Right lobe of liver (tissue), 6 donors: Measurements from ENCODE around the gene CFAP99. TPM values are rescaled to one million over a fixed set of nuclear protein-coding genes. Genes with fewer than 3 reads are reported as not detected.

Experiments used
- ATAC-seq, 4 donors: fragments of 200-7000 bp; cut with Tn5 transposase; one replicate each; pipeline ENCODE4 v1.9.1; 2020; ENCODE audit warnings: mild to moderate bottlenecking in 4 of 4, moderate library complexity in 4 of 4
- DNase-seq, 3 donors: peaks; one replicate each; pipeline ENCODE4 v3.0.0-alpha.2; 2020
- H3K27ac ChIP-seq, 3 donors: fragments of 200-600 bp; one replicate each; pipeline ENCODE4 v1.8.0; 2022
- H3K27me3 ChIP-seq, 2 donors: fragments of 200-600 bp; one replicate each; pipeline ENCODE4 v1.8.0; 2022
- H3K36me3 ChIP-seq, 4 donors: fragments of 200-600 bp; sonication (generic) in 1 of 4; one replicate each; pipeline versions ENCODE4 v1.5.1 to v1.8.0; 2017 to 2022; ENCODE audit warnings: control low read depth in 1 of 4
- H3K4me1 ChIP-seq, 4 donors: fragments of 200-600 bp; sonication (generic) in 1 of 4; one replicate each; pipeline versions ENCODE4 v1.5.1 to v1.8.0; 2017 to 2022; ENCODE audit warnings: control low read depth in 1 of 4
- H3K4me3 ChIP-seq, 3 donors: fragments of 200-600 bp; one replicate each; pipeline ENCODE4 v1.8.0; 2022
- H3K9me3 ChIP-seq, 4 donors: fragments of 200-600 bp; sonication (generic) in 1 of 4; one replicate each; pipeline versions ENCODE4 v1.5.1 to v1.8.0; 2017 to 2022; ENCODE audit warnings: control low read depth in 1 of 4
- CTCF ChIP-seq, 4 donors: fragments of 200-600 bp in 3 of 4; fragments of 450-650 bp in 1 of 4; IDR thresholded peaks; one replicate each; pipeline versions ENCODE4 v1.5.1 to v1.8.0; 2016 to 2022; ENCODE audit warnings: antibody characterized with exemption in 4 of 4, mild to moderate bottlenecking in 2 of 4
- POLR2A ChIP-seq: fragments of 450-650 bp; IDR thresholded peaks from one replicate; pipeline ENCODE4 v1.6.1; 2017; ENCODE audit warnings: antibody characterized with exemption, mild to moderate bottlenecking
- WGBS: methylation state at CpG from one replicate; pipeline ENCODE4 v1.1.6; 2018; ENCODE audit warnings: low coverage, low lambda C conversion rate; ENCODE audit not compliant: insufficient coverage; ENCODE audit errors: missing lambda C conversion rate; 5-methylcytosine and 5-hydroxymethylcytosine counted together
- intact Hi-C, 2 donors: fragments of 100-400 bp; cut with DNase I; formaldehyde crosslinking; loops; one replicate each; pipeline versions ENCODE4 v1.11.2 to v1.14.1; 2022
- total RNA-seq, 6 experiments: library from RNA; depleted of rRNA in 2 of 6; stranded (reverse); fragments of >200 nt in 2 of 6; fragmentation: NEBNext Ultra II Directional in 3 of 6; extraction: Animal tissue kit (Norgen Biotek cat#: 25700) in 3 of 6; gene quantifications; one replicate each; pipeline versions ENCODE4 v1.1.0 to v1.2.4, GENCODE V29; 2016 to 2023
- donor health status: DM: no; HTN: yes; CAD: no.
- donor health status: DM: no; HTN: no; CAD: no.
- donor health status: DM: no; HTN: no; CAD: no.
- donor health status: DM: no; HTN: yes; CAD: no.
- donor health status: DM: no; HTN: yes; CAD: no.

The CFAP99 gene
- total RNA-seq, 6 experiments from 2014 or later: 0.25 to 0.86 (median 0.29) TPM; not detected in 1

GRCh38 chr4:2395038-2395437, 23.7 kb upstream of the CFAP99 start:
- H3K27me3 ChIP-seq: no peaks in the 10 kb centered on the region
- no peak for TF ChIP-seq CTCF (IDR thresholded peaks at IDR 0.05)
- TF ChIP-seq POLR2A: no peak
- intact Hi-C loops: no loop called here
- no peak overlapping the region for H3K27ac ChIP-seq
- 77% methylated on average over 8 of the region's 9 CpGs for WGBS
- DNase-seq: no peak
- ATAC-seq: no peak
- no peaks in the 10 kb centered on the region for H3K9me3 ChIP-seq
- H3K4me1 ChIP-seq: no peaks in the 10 kb centered on the region
- no peaks in the 10 kb centered on the region for H3K36me3 ChIP-seq
- no peak overlapping the region for H3K4me3 ChIP-seq

- intact Hi-C loops: no loop called here
- TF ChIP-seq CTCF (IDR thresholded peaks at IDR 0.05) (no peak), POLR2A (no peak)
- no peak for ATAC-seq
- no peaks in the 10 kb centered on the region for H3K27me3 ChIP-seq
- no peak overlapping the region for H3K4me3 ChIP-seq
- no CpG with 5 or more reads among the region's 9 CpGs for WGBS
- H3K36me3 ChIP-seq: no peaks in the 10 kb centered on the region
- no peak for DNase-seq
- H3K4me1 ChIP-seq: no peaks in the 10 kb centered on the region
- H3K27ac ChIP-seq: no peak overlapping the region
- no peaks in the 10 kb centered on the region for H3K9me3 ChIP-seq
These were observed 23.2 kb upstream of the CFAP99 start for GRCh38 chr4:2395584-2395983.

- WGBS: 73% methylated on average over 5 of the region's 21 CpGs
- Histone ChIP-seq H3K27ac (no peak overlapping the region), H3K4me3 (no peak overlapping the region), H3K4me1 (peaks cover 0 to under 1% (median 0%) of the 10 kb centered on the region in 4 donors), H3K36me3 (no peaks in the 10 kb centered on the region), H3K9me3 (no peaks in the 10 kb centered on the region), H3K27me3 (no peaks in the 10 kb centered on the region)
- DNase-seq (no peak), ATAC-seq (no peak)
- intact Hi-C loops: no loop called here
- TF ChIP-seq CTCF (IDR thresholded peaks at IDR 0.05) (no peak), POLR2A (no peak)
These were observed 21.9 kb upstream of the CFAP99 start for GRCh38 chr4:2396781-2397368.

GRCh38 chr4:2397596-2398379, 21.0 kb upstream of the CFAP99 start:
- ATAC-seq (no peak), DNase-seq (no peak)
- no peak for TF ChIP-seq CTCF (IDR thresholded peaks at IDR 0.05)
- TF ChIP-seq POLR2A: no peak
- Histone ChIP-seq H3K4me3 (no peak overlapping the region), H3K27ac (no peak overlapping the region), H3K4me1 (peaks cover 0 to 5% (median 2%) of the 10 kb centered on the region in 4 donors), H3K27me3 (no peaks in the 10 kb centered on the region), H3K9me3 (no peaks in the 10 kb centered on the region), H3K36me3 (no peaks in the 10 kb centered on the region)
- 72% methylated on average over 15 of the region's 20 CpGs for WGBS
- intact Hi-C loops: no loop called here
